Ovary (tissue), 9 donors: ENCODE results near the gene ZC3H7B. TPM values are rescaled to one million over a fixed set of nuclear protein-coding genes. Genes with fewer than 3 reads are reported as not detected.
A peak's percentile ranks its signal among the peaks of the same experiment; 100 is the strongest.
"Not testable (repeated sequence)": the region's sequence is repeated elsewhere in the genome, so short reads cannot be mapped to it uniquely, and the experiment has no call there.

Source experiments
- DNase-seq, 5 donors: peaks; one replicate each; pipeline ENCODE4 v3.0.0-alpha.2; 2019 to 2020
- H3K27ac ChIP-seq, 2 donors: fragments of 200-600 bp; one replicate each; pipeline versions ENCODE4 v1.5.1 to v1.8.0; 2019 to 2022
- H3K27me3 ChIP-seq: fragments of 200-600 bp; one replicate; pipeline ENCODE4 v1.8.0; 2022
- H3K36me3 ChIP-seq: fragments of 200-600 bp; sonication (generic); one replicate; pipeline ENCODE4 v1.5.1; 2019
- H3K4me1 ChIP-seq: one replicate; pipeline ENCODE4 v1.8.1; 2013; ENCODE audit warnings: mild to moderate bottlenecking, moderate library complexity; ENCODE audit not compliant: insufficient read depth
- H3K4me3 ChIP-seq: fragments of 200-600 bp; sonication (generic); one replicate; pipeline ENCODE4 v1.5.1; 2017
- H3K9me3 ChIP-seq, 2 donors: fragments of 200-600 bp in 1 of 2; sonication (generic) in 1 of 2; one replicate each; pipeline versions ENCODE4 v1.5.1 to v1.8.1; 2013 to 2019; ENCODE audit warnings: mild to moderate bottlenecking in 1 of 2, moderate library complexity in 1 of 2
- EP300 ChIP-seq: sonication (generic); formaldehyde crosslinking; IDR thresholded peaks from one replicate; pipeline ENCODE4 v1.6.1; 2017; ENCODE audit warnings: antibody characterized with exemption
- POLR2A ChIP-seq: fragments of 450-650 bp; IDR thresholded peaks from one replicate; pipeline ENCODE4 v1.6.1; 2017; ENCODE audit warnings: antibody characterized with exemption, mild to moderate bottlenecking, moderate library complexity
- WGBS, 3 donors: extraction: QIAGEN DNeasy Blood & Tissue Kit in 1 of 3; methylation state at CpG; one replicate each; pipeline versions ENCODE4 v1.1.5 to v1.1.7; 2013 to 2017; 5-methylcytosine and 5-hydroxymethylcytosine counted together
- intact Hi-C, 4 donors: fragments of 100-400 bp; cut with DNase I; formaldehyde crosslinking; loops; one replicate each; pipeline versions ENCODE4 v1.11.0 to v1.15.1; 2022 to 2023
- polyA plus RNA-seq, 2 donors: library from polyadenylated mRNA; stranded (reverse); fragments of 200-250 nt in 1 of 2; fragments of 350-450 nt in 1 of 2; fragmentation: Illumina TruSeq in 1 of 2; extraction: RNeasy Lipid Tissue Mini Kit (QIAGEN cat#74804) in 1 of 2; gene quantifications; one replicate each; pipeline ENCODE4 v1.2.3, GENCODE V29; 2013 to 2014
- total RNA-seq, 7 donors: library from RNA; depleted of rRNA in 2 of 7; stranded (reverse); fragments of >200 nt in 2 of 7; fragmentation: NEBNext Ultra II Directional in 3 of 7; extraction: Animal tissue kit (Norgen Biotek cat#: 25700) in 3 of 7; gene quantifications; one replicate each; pipeline versions ENCODE4 v1.1.0 to v1.2.4, GENCODE V29; 2016 to 2023
- TF ChIP-seq, protein P1 (sequence below), 3 donors: fragments of 450-650 bp in 2 of 3; fragments of 200-600 bp in 1 of 3; IDR thresholded peaks; one replicate each; pipeline versions ENCODE4 v1.5.1 to v1.8.0; 2016 to 2022; ENCODE audit warnings: antibody characterized with exemption in 3 of 3, mild to moderate bottlenecking in 1 of 3
- donor health status: DM: no; HTN: no; CAD: no; lungs with moderate emphysema.
- donor health status: DM: no; HTN: no; CAD: no.
- donor health status: Bipolar disorder and iron deficiency.
- donor health status: DM: yes; HTN: yes; CAD: no.
- donor health status: DM: no; HTN: no; CAD: no.
- donor health status: DM: yes; HTN: yes; CAD: no.

Gene ZC3H7B
- total and polyA plus RNA-seq, 9 donors: 27.3 to 96.5 (median 73.2) TPM

DNA sequence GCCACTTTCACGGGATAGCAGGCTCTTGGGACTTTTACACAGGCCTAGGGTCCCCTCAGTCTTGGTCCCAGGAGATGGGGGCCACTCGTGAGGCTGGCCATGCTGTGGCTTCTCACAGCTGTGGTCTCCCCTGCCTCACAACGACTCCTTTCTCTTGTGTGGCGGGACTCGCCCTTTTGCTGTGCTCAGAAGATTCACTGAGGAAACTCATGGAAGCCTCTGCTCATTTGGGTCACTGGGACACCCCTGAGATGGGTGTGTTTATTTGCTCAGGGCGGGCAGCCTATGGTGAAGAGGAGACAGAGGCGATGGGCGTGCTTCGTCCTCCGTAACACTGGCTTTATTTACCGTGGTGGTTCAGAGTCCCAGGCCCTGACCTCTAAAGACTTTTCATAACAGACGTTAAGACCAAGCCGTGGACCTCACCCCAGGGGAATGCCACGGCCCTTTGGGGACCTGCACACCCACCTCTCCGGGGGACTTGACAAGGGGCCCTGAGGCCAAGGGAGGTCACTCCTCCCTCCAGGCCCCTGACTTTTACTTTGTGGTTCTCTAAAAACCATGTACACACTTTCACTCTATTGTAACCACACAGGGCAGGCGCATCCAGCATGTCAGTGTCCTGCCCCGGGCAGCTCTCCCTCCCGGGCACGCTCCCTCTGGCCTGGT, 96.0 kb downstream of the ZC3H7B start:
- Histone ChIP-seq H3K27ac (no peak overlapping the region), H3K9me3 (no peaks in the 10 kb centered on the region), H3K27me3 (no peaks in the 10 kb centered on the region), H3K4me1 (peaks cover 6% of the 10 kb centered on the region), H3K4me3 (no peak overlapping the region), H3K36me3 (peaks cover 5% of the 10 kb centered on the region)
- intact Hi-C loops: loop anchor here in 1 of 4 donors (10.0 kb wide), 1 partner anchor 208 kb away; no protein-coding TSS in a partner anchor
- DNase-seq: no peak
- WGBS, 3 donors: 72 to 82% (median 77%) methylated on average over 19 of the region's 19 CpGs
- TF ChIP-seq, protein P1, sequence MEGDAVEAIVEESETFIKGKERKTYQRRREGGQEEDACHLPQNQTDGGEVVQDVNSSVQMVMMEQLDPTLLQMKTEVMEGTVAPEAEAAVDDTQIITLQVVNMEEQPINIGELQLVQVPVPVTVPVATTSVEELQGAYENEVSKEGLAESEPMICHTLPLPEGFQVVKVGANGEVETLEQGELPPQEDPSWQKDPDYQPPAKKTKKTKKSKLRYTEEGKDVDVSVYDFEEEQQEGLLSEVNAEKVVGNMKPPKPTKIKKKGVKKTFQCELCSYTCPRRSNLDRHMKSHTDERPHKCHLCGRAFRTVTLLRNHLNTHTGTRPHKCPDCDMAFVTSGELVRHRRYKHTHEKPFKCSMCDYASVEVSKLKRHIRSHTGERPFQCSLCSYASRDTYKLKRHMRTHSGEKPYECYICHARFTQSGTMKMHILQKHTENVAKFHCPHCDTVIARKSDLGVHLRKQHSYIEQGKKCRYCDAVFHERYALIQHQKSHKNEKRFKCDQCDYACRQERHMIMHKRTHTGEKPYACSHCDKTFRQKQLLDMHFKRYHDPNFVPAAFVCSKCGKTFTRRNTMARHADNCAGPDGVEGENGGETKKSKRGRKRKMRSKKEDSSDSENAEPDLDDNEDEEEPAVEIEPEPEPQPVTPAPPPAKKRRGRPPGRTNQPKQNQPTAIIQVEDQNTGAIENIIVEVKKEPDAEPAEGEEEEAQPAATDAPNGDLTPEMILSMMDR (IDR thresholded peaks at IDR 0.05): no peak
- TF ChIP-seq POLR2A (no peak), EP300 (no peak)

DNA sequence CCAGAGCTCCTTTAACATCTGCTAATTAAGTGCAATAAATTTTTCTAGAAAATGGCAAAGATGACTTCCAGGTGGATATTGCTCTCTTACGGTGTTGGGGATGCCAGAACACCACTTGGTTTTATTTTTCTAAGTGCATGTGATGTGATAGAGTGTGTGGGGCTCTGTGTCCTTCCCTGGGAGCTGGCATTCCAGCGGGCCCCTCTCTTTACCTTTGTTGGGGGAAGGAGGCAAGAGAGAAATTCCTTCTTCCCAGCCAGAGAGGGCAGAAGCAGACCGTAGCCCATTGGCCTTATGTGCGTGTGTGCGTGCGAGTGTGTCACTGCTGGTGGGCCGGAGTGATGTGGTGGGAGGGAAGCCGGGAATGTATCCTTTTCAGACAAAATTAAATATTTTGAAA, 97.6 kb downstream of the ZC3H7B start:
- 21 to 50% (median 28%) methylated on average over 8 of the region's 8 CpGs for WGBS, 3 donors
- intact Hi-C loops: loop anchor here in 1 of 4 donors (10.0 kb wide), 1 partner anchor 206 kb away; no protein-coding TSS in a partner anchor
- TF ChIP-seq EP300 (no peak), POLR2A (no peak)
- TF ChIP-seq, protein P1 (IDR thresholded peaks at IDR 0.05): no peak
- Histone ChIP-seq H3K27ac (no peak overlapping the region), H3K27me3 (no peaks in the 10 kb centered on the region), H3K36me3 (peaks cover 5% of the 10 kb centered on the region), H3K4me3 (no peak overlapping the region), H3K4me1 (peaks cover 11% of the 10 kb centered on the region), H3K9me3 (no peaks in the 10 kb centered on the region)
- DNase-seq: no peak

GRCh38 chr22:41401781-41402648, 100.7 kb downstream of the ZC3H7B start:
- no peak for TF ChIP-seq POLR2A
- TF ChIP-seq EP300: no peak
- TF ChIP-seq, protein P1 (IDR thresholded peaks at IDR 0.05): no peak
- DNase-seq: peak; percentile 72 to 88 (median 84)
- Histone ChIP-seq H3K4me1 (peaks cover 11% of the 10 kb centered on the region), H3K9me3 (no peaks in the 10 kb centered on the region), H3K27me3 (no peaks in the 10 kb centered on the region), H3K36me3 (no peaks in the 10 kb centered on the region), H3K27ac (peak overlapping the region in 1 of 2 donors; percentile 40), H3K4me3 (no peak overlapping the region)
- intact Hi-C loops: loop anchor here (2.0 to 5.0 kb wide), 4 partner anchors 69 to 195 kb away; no protein-coding TSS in a partner anchor
- WGBS, 3 donors: 6 to 18% (median 11%) methylated on average over 16 of the region's 16 CpGs

DNA sequence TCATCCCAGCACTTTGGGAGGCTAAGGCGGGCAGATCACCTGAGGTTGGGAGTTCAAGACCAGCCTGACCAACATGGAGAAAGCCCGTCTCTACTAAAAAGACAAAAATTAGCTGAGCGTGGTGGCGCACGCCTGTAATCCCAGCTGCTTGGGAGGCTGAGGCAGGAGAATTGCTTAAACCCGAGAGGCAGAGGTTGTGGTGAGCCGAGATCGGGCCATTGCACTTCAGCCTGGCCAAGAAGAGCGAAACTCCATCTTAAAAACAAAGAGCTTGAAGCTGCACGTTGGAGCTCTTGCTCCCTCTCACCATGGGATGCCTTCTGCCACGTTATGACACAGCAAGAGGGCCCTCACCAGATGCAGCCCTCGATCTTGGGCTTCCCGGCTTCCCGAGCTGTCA, 101.5 kb downstream of the ZC3H7B start:
- not testable (repeated sequence) for H3K4me3 ChIP-seq, H3K9me3 ChIP-seq, DNase-seq, H3K27me3 ChIP-seq, H3K27ac ChIP-seq, H3K36me3 ChIP-seq
- WGBS, 3 donors: 89 to 91% (median 91%) methylated on average over 14 of the region's 14 CpGs
- intact Hi-C loops: loop anchor here (2.0 to 5.0 kb wide), 4 partner anchors 68 to 194 kb away; no protein-coding TSS in a partner anchor
- H3K4me1 ChIP-seq: peaks cover 11% of the 10 kb centered on the region
